Neural cell (in vitro differentiated cells): ENCODE measurements around the gene MYO1D. TPM values are rescaled to one million over a fixed set of nuclear protein-coding genes. Genes with fewer than 3 reads are reported as not detected.

Source experiments
- H2AFZ ChIP-seq: fragments of 200-600, 300-800 bp; sonication (generic), shearing (Covaris generic); 2 replicates; pipeline ENCODE4 v1.6.0; 2014; ENCODE audit warnings: low read depth, mild to moderate bottlenecking, antibody characterized with exemption, low read length, moderate library complexity
- H3F3A ChIP-seq: fragments of 200-600 bp; shearing (Covaris generic); 2 replicates; pipeline ENCODE4 v1.6.1; 2016; ENCODE audit warnings: mild to moderate bottlenecking, moderate library complexity, mixed read lengths, antibody characterized with exemption, low read length; ENCODE audit not compliant: insufficient read depth, poor library complexity, severe bottlenecking
- H3K27ac ChIP-seq: fragments of 200-600, 300-800 bp; sonication (generic), shearing (Covaris generic); 2 replicates; pipeline ENCODE4 v1.5.1; 2014; ENCODE audit warnings: mild to moderate bottlenecking, low read length, moderate library complexity
- H3K27me3 ChIP-seq: fragments of 300-800, 200-600 bp; sonication (generic), shearing (Covaris generic); 2 replicates; pipeline ENCODE4 v1.6.0; 2014; ENCODE audit warnings: mild to moderate bottlenecking, low read depth, low read length, moderate library complexity; ENCODE audit not compliant: insufficient read depth
- H3K36me3 ChIP-seq: fragments of 300-800, 200-600 bp; sonication (generic), shearing (Covaris generic); 2 replicates; pipeline ENCODE4 v1.5.1; 2014; ENCODE audit warnings: mild to moderate bottlenecking, antibody characterized with exemption, low read length, moderate library complexity; ENCODE audit not compliant: insufficient read depth
- H3K4me2 ChIP-seq: fragments of 300-800, 200-600 bp; sonication (generic), shearing (Covaris generic); 2 replicates; pipeline ENCODE4 v1.6.0; 2014; ENCODE audit warnings: mild to moderate bottlenecking, low read length
- H3K4me3 ChIP-seq: fragments of 300-800, 200-600 bp; sonication (generic), shearing (Covaris generic); 2 replicates; pipeline ENCODE4 v1.5.1; 2014; ENCODE audit warnings: mild to moderate bottlenecking, low read length, moderate library complexity
- H3K79me2 ChIP-seq: fragments of 200-600 bp; shearing (Covaris generic); replicated peaks from 2 replicates; pipeline ENCODE4 v1.6.0; 2014; ENCODE audit warnings: mild to moderate bottlenecking, low read length, moderate library complexity; ENCODE audit not compliant: insufficient read depth
- H3K9ac ChIP-seq: fragments of 300-800, 200-600 bp; sonication (generic), shearing (Covaris generic); 2 replicates; pipeline ENCODE4 v1.6.1; 2016; ENCODE audit warnings: mild to moderate bottlenecking, low read length, mixed read lengths
- H3K9me2 ChIP-seq: fragments of 200-600 bp; shearing (Covaris generic); 2 replicates; pipeline ENCODE4 v1.6.1; 2016; ENCODE audit warnings: mild to moderate bottlenecking, low read length, mixed read lengths; ENCODE audit not compliant: insufficient read depth
- H3K9me3 ChIP-seq: fragments of 200-600, 300-800 bp; sonication (generic), shearing (Covaris generic); 2 replicates; pipeline ENCODE4 v1.6.1; 2016; ENCODE audit warnings: mild to moderate bottlenecking, mixed run types, low read length, moderate library complexity, mixed read lengths
- H4K20me1 ChIP-seq: fragments of 200-600 bp; shearing (Covaris generic); 2 replicates; pipeline ENCODE4 v1.6.1; 2016; ENCODE audit warnings: mild to moderate bottlenecking, mixed run types; ENCODE audit not compliant: insufficient read depth
- EP300 ChIP-seq: fragments of 450-650 bp; conservative IDR thresholded peaks from 2 replicates; pipeline ENCODE4 v1.6.1; 2014; ENCODE audit warnings: antibody characterized with exemption, mild to moderate bottlenecking, moderate library complexity; ENCODE audit not compliant: poor library complexity, severe bottlenecking
- EZH2 ChIP-seq: fragments of 200-600, 300-800 bp; shearing (Covaris generic), sonication (generic); IDR thresholded peaks from 2 replicates; pipeline ENCODE4 v1.6.1; 2014; ENCODE audit warnings: antibody characterized with exemption, low read length, borderline replicate concordance, mild to moderate bottlenecking; ENCODE audit not compliant: insufficient read depth, poor library complexity, severe bottlenecking
- MXI1 ChIP-seq: fragments of 450-650 bp; conservative IDR thresholded peaks from 2 replicates; pipeline ENCODE4 v1.6.1; 2014; ENCODE audit warnings: antibody characterized with exemption, mild to moderate bottlenecking; ENCODE audit not compliant: poor library complexity, severe bottlenecking
- POLR2AphosphoS5 ChIP-seq: IDR thresholded peaks from 2 replicates; pipeline ENCODE4 v1.6.1; 2012
- RAD21 ChIP-seq: fragments of 450-650 bp; conservative IDR thresholded peaks from 2 replicates; pipeline ENCODE4 v1.6.1; 2014; ENCODE audit warnings: antibody characterized with exemption, mild to moderate bottlenecking, moderate library complexity
- SMC3 ChIP-seq: fragments of 450-650 bp; conservative IDR thresholded peaks from 2 replicates; pipeline ENCODE4 v1.6.1; 2014; ENCODE audit warnings: antibody characterized with exemption, mild to moderate bottlenecking, moderate library complexity; ENCODE audit not compliant: poor library complexity
- TAF1 ChIP-seq: IDR thresholded peaks from 2 replicates; pipeline ENCODE4 v1.6.1; 2012; ENCODE audit warnings: low read depth
- polyA plus RNA-seq: library from polyadenylated mRNA; depleted of rRNA; stranded (reverse); fragments of >200 nt; gene quantifications from 2 replicates; pipeline ENCODE4 v1.2.3, GENCODE V29; 2014
- TF ChIP-seq, protein P1 (sequence below): IDR thresholded peaks from 2 replicates; pipeline ENCODE4 v1.6.1; 2012; ENCODE audit warnings: borderline replicate concordance
- TF ChIP-seq, protein P2 (sequence below): fragments of 450-650 bp; IDR thresholded peaks from 2 replicates; pipeline ENCODE4 v1.5.1; 2014; ENCODE audit warnings: antibody characterized with exemption, mild to moderate bottlenecking, moderate library complexity; ENCODE audit not compliant: poor library complexity, severe bottlenecking

The MYO1D gene
- polyA plus RNA-seq, 1 donor from 2014 or later = 10.7 TPM

DNA sequence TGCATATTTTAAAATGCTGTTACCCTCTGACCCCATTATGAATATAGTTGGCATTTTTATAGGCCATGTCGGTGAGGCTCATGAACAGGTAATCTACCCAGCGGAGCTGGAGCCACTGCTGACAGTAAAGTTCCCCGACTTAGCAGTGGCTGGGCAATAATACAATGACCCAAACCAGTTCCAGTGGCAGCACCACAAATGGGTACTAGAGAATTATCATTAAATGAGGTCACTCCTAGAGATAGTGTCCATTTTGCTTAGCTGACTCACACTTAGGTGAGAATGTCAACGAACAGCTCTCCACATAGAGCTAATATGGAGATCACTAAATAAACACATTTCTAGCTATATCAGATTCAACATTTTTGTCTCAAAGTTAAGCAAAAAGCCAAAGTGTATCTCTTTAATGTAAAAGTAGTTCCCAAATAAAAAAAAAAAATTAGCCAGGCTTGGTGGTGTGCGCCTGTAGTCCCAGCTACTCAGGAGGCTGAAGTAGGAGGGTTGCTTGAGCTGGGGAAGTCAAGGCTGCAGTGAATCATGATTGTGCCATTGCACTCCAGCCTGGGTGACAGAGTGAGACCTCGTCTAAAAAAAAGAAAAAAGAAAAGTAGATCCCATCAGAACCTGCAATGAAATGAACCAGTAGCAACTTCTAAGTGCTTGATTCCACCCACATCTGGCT lies 7.4 kb downstream of the MYO1D start:
- H4K20me1 ChIP-seq = no peaks in the 10 kb centered on the region
- no peaks in the 10 kb centered on the region for H3K9me2 ChIP-seq
- H2AFZ ChIP-seq = no peak overlapping the region
- peaks cover 10% of the 10 kb centered on the region for H3K27me3 ChIP-seq
- no peak overlapping the region for H3K4me3 ChIP-seq
- H3K36me3 ChIP-seq = no peaks in the 10 kb centered on the region
- H3K4me2 ChIP-seq = no peak overlapping the region
- no peaks in the 10 kb centered on the region for H3K79me2 ChIP-seq
- no peak overlapping the region for H3K9ac ChIP-seq
- H3K27ac ChIP-seq = no peak overlapping the region
- H3F3A ChIP-seq = no peaks in the 10 kb centered on the region
- H3K9me3 ChIP-seq = no peaks in the 10 kb centered on the region
- TF ChIP-seq, protein P1, sequence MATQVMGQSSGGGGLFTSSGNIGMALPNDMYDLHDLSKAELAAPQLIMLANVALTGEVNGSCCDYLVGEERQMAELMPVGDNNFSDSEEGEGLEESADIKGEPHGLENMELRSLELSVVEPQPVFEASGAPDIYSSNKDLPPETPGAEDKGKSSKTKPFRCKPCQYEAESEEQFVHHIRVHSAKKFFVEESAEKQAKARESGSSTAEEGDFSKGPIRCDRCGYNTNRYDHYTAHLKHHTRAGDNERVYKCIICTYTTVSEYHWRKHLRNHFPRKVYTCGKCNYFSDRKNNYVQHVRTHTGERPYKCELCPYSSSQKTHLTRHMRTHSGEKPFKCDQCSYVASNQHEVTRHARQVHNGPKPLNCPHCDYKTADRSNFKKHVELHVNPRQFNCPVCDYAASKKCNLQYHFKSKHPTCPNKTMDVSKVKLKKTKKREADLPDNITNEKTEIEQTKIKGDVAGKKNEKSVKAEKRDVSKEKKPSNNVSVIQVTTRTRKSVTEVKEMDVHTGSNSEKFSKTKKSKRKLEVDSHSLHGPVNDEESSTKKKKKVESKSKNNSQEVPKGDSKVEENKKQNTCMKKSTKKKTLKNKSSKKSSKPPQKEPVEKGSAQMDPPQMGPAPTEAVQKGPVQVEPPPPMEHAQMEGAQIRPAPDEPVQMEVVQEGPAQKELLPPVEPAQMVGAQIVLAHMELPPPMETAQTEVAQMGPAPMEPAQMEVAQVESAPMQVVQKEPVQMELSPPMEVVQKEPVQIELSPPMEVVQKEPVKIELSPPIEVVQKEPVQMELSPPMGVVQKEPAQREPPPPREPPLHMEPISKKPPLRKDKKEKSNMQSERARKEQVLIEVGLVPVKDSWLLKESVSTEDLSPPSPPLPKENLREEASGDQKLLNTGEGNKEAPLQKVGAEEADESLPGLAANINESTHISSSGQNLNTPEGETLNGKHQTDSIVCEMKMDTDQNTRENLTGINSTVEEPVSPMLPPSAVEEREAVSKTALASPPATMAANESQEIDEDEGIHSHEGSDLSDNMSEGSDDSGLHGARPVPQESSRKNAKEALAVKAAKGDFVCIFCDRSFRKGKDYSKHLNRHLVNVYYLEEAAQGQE = no peak
- TF ChIP-seq SMC3 (no peak), EZH2 (no peak), EP300 (no peak), RAD21 (no peak), POLR2AphosphoS5 (no peak), MXI1 (no peak), TAF1 (no peak)
- TF ChIP-seq, protein P2, sequence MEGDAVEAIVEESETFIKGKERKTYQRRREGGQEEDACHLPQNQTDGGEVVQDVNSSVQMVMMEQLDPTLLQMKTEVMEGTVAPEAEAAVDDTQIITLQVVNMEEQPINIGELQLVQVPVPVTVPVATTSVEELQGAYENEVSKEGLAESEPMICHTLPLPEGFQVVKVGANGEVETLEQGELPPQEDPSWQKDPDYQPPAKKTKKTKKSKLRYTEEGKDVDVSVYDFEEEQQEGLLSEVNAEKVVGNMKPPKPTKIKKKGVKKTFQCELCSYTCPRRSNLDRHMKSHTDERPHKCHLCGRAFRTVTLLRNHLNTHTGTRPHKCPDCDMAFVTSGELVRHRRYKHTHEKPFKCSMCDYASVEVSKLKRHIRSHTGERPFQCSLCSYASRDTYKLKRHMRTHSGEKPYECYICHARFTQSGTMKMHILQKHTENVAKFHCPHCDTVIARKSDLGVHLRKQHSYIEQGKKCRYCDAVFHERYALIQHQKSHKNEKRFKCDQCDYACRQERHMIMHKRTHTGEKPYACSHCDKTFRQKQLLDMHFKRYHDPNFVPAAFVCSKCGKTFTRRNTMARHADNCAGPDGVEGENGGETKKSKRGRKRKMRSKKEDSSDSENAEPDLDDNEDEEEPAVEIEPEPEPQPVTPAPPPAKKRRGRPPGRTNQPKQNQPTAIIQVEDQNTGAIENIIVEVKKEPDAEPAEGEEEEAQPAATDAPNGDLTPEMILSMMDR = no peak

DNA sequence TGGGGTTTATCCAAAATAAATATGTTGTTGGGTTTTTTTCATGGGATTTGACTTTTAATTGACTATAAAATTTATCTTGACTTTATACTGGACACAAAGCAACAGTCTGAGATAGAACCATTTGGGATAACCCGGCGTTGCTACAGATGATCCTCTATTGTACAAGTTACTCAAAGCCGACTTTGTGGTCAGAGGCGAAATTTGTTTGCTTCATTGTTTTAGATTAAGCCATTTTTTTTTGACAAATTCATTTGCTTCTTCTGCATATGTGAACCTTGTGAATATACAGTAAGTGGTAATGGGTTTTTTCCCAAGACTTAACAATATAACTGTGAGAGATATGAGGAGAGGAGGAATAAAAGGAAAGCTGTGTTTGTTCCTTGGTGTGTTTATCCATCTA lies 11.8 kb downstream of the MYO1D start:
- Histone ChIP-seq H2AFZ (no peak overlapping the region), H3K27ac (no peak overlapping the region), H3K9me2 (no peaks in the 10 kb centered on the region), H3K9me3 (no peaks in the 10 kb centered on the region), H3K36me3 (no peaks in the 10 kb centered on the region), H3F3A (no peaks in the 10 kb centered on the region), H3K4me2 (no peak overlapping the region), H3K4me3 (no peak overlapping the region), H4K20me1 (no peaks in the 10 kb centered on the region), H3K79me2 (no peaks in the 10 kb centered on the region), H3K9ac (no peak overlapping the region), H3K27me3 (no peaks in the 10 kb centered on the region)
- TF ChIP-seq, protein P2 = no peak
- TF ChIP-seq RAD21 (no peak), EP300 (no peak), POLR2AphosphoS5 (no peak), TAF1 (no peak), EZH2 (no peak), MXI1 (no peak), SMC3 (no peak)
- TF ChIP-seq, protein P1 = no peak
